PC-3 (cell line): ENCODE results near the gene RRAGB. TPM values are rescaled to one million over a fixed set of nuclear protein-coding genes. Genes with fewer than 3 reads are reported as not detected.
"Not testable (repeated sequence)": the region's sequence is repeated elsewhere in the genome, so short reads cannot be mapped to it uniquely, and the experiment has no call there.

Source experiments
- ATAC-seq: fragments of 200-7000 bp; cut with Tn5 transposase; 2 replicates; pipeline ENCODE4 v1.9.1; 2020; ENCODE audit warnings: mild to moderate bottlenecking, moderate library complexity
- Bru-seq: library from RNA; stranded (reverse); fragments of 400-500 nt; gene quantifications from one replicate; lab custom pipeline; 2021; lab: Mats Ljungman, UMichigan
- BruChase-seq, 2 experiments: library from RNA; stranded (reverse); fragments of 400-500 nt; gene quantifications; one replicate each; lab custom pipeline; 2021; lab: Mats Ljungman, UMichigan
- BruUV-seq: library from RNA; stranded (reverse); fragments of 400-500 nt; replicated peaks from 2 replicates; lab custom pipeline; 2021; lab: Mats Ljungman, UMichigan
- CTCF ChIA-PET: fragments of 300-600 bp; sonication (Branson Sonifier 250); formaldehyde crosslinking; loops from one replicate; lab custom pipeline; 2022; ENCODE audit warnings: antibody characterized with exemption; lab: Charles Lee
- POLR2A ChIA-PET: fragments of 300-600 bp; sonication (Branson Sonifier 250); formaldehyde crosslinking; loops from one replicate; lab custom pipeline; 2022; ENCODE audit warnings: antibody characterized with exemption; ENCODE audit not compliant: unreplicated experiment; lab: Charles Lee
- DNase-seq: peaks from one replicate; pipeline ENCODE4 v3.0.0-alpha.2; 2015
- H2AFZ ChIP-seq: fragments of 300-600 bp; sonication (generic); 2 replicates; pipeline ENCODE4 v1.6.0; 2016; ENCODE audit warnings: antibody characterized with exemption, low read length
- H3F3A ChIP-seq: fragments of 300-600 bp; sonication (generic); one replicate; pipeline ENCODE4 v1.6.0; 2017; ENCODE audit warnings: antibody characterized with exemption, low read length, control low read depth, mild to moderate bottlenecking; ENCODE audit not compliant: unreplicated experiment
- H3K27ac ChIP-seq: fragments of 300-600 bp; sonication (generic); 2 replicates; pipeline ENCODE4 v1.5.1; 2016; ENCODE audit warnings: mild to moderate bottlenecking, low read length
- H3K27me3 ChIP-seq: fragments of 300-600 bp; sonication (generic); 2 replicates; pipeline ENCODE4 v1.6.1; 2016; ENCODE audit warnings: low read length, mixed read lengths
- H3K36me3 ChIP-seq: fragments of 300-600 bp; sonication (generic); 2 replicates; pipeline ENCODE4 v1.6.1; 2016; ENCODE audit warnings: low read depth, mixed run types, low read length, mixed read lengths
- H3K4me1 ChIP-seq: fragments of 300-600 bp; sonication (generic); 2 replicates; pipeline ENCODE4 v1.5.1; 2016; ENCODE audit warnings: low read length; ENCODE audit not compliant: insufficient read depth
- H3K4me2 ChIP-seq: fragments of 300-600 bp; sonication (generic); 2 replicates; pipeline ENCODE4 v1.6.0; 2016; ENCODE audit warnings: low read length
- H3K4me3 ChIP-seq: fragments of 300-600 bp; sonication (generic); 2 replicates; pipeline ENCODE4 v1.5.1; 2016; ENCODE audit warnings: mild to moderate bottlenecking, low read length, mixed read lengths
- H3K79me2 ChIP-seq: fragments of 300-600 bp; sonication (generic); 2 replicates; pipeline ENCODE4 v1.6.1; 2017; ENCODE audit warnings: low read length, mixed read lengths
- H3K9ac ChIP-seq: fragments of 300-600 bp; sonication (generic); 2 replicates; pipeline ENCODE4 v1.6.0; 2016; ENCODE audit warnings: mild to moderate bottlenecking, low read length
- H3K9me2 ChIP-seq: fragments of 300-600 bp; sonication (generic); replicated peaks from 2 replicates; pipeline ENCODE4 v1.6.1; 2016; ENCODE audit warnings: mixed run types, low read length, mixed read lengths
- H3K9me3 ChIP-seq: fragments of 300-600 bp; sonication (generic); 2 replicates; pipeline ENCODE4 v1.6.1; 2016; ENCODE audit warnings: low read length, mixed read lengths
- H4K20me1 ChIP-seq: fragments of 300-600 bp; sonication (generic); 2 replicates; pipeline ENCODE4 v1.6.1; 2016; ENCODE audit warnings: low read length, mixed read lengths
- EZH2 ChIP-seq: fragments of 300-600 bp; sonication (generic); IDR thresholded peaks from one replicate; pipeline ENCODE4 v1.6.1; 2017; ENCODE audit warnings: antibody characterized with exemption, mild to moderate bottlenecking, low read length; ENCODE audit not compliant: unreplicated experiment
- EZH2phosphoT487 ChIP-seq: fragments of 300-600 bp; sonication (generic); IDR thresholded peaks from 2 replicates; pipeline ENCODE4 v1.6.1; 2018; ENCODE audit warnings: mild to moderate bottlenecking, antibody characterized with exemption, low read length, borderline replicate concordance
- intact Hi-C: fragments of 100-400 bp; cut with micrococcal nuclease; formaldehyde crosslinking; loops from 2 replicates; pipeline ENCODE4 v1.9.0; 2023
- long read RNA-seq: library from polyadenylated mRNA; unstranded; transcript quantifications from one replicate; pipeline ENCODE4 v2.0.0, GENCODE V29; 2021; ENCODE audit not compliant: unreplicated experiment
- total RNA-seq: library from RNA; depleted of rRNA; stranded (reverse); fragments of >200 nt; gene quantifications from 2 replicates; pipeline ENCODE4 v1.2.3, GENCODE V29; 2014; rRNA removed
- TF ChIP-seq, protein P1 (sequence below): fragments of 300-600 bp; sonication (generic); conservative IDR thresholded peaks from 2 replicates; pipeline ENCODE4 v1.5.1; 2017; ENCODE audit warnings: antibody characterized with exemption, low read depth, mild to moderate bottlenecking, low read length

The RRAGB gene
- total RNA-seq (9.5 and 14.3 TPM in 2 replicates), Bru-seq, nascent RNA (percentile 72 among the genes with signal in this experiment), BruChase-seq, experiment 1, labeled RNA remaining after a 6-hour chase (percentile 72 among the genes with signal in this experiment), BruChase-seq, experiment 2, labeled RNA remaining after a 2-hour chase (percentile 83 among the genes with signal in this experiment)
- long read RNA-seq, transcript RRAGB-202 (10 exons, 2,061 nt), result major isoform, 43 of 69 reads
- long read RNA-seq, partial matches to known transcripts, result 9 of 69 reads
- long read RNA-seq, other reads (novel, unspliced or antisense), result 14 of 69 reads

GRCh38 chrX:55717521-55718497 is at the start of gene RRAGB:
RRAGB (plus strand) TSS chrX:55717749; CDS start chrX:55718328, 579 bp downstream.
- Histone ChIP-seq H3K79me2 (peaks cover 12% of the 10 kb centered on the region), H3K4me3 (peak within 1 kb of the TSS; percentile 92), H3K9me2 (no peaks in the 10 kb centered on the region), H3K36me3 (no peaks in the 10 kb centered on the region), H3K9ac (peak within 1 kb of the TSS; percentile 92), H3K27ac (peak within 1 kb of the TSS; percentile 72), H3K4me1 (peaks cover 8% of the 10 kb centered on the region), H3K4me2 (peak within 1 kb of the TSS; percentile 97), H3K27me3 (no peaks in the 10 kb centered on the region), H2AFZ (peak within 1 kb of the TSS; percentile 96), H4K20me1 (no peaks in the 10 kb centered on the region), H3F3A (no peaks in the 10 kb centered on the region), H3K9me3 (no peaks in the 10 kb centered on the region)
- intact Hi-C loops, result loop anchor here (1.0 to 10.0 kb wide), 3 partner anchors 47 to 583 kb away; no protein-coding TSS in a partner anchor
- ChIA-PET POLR2A (interaction anchor here (0.6 kb wide), 1 partner anchor 1028 kb away, joined by 3 read pairs; no protein-coding TSS in a partner anchor), CTCF (interaction anchor here (1.0 kb wide), 1 partner anchor 583 kb away, joined by 3 read pairs; no protein-coding TSS in a partner anchor)
- TSS peak; percentile 88 for BruUV-seq
- ATAC-seq, result peak; percentile 99
- TF ChIP-seq, protein P1, sequence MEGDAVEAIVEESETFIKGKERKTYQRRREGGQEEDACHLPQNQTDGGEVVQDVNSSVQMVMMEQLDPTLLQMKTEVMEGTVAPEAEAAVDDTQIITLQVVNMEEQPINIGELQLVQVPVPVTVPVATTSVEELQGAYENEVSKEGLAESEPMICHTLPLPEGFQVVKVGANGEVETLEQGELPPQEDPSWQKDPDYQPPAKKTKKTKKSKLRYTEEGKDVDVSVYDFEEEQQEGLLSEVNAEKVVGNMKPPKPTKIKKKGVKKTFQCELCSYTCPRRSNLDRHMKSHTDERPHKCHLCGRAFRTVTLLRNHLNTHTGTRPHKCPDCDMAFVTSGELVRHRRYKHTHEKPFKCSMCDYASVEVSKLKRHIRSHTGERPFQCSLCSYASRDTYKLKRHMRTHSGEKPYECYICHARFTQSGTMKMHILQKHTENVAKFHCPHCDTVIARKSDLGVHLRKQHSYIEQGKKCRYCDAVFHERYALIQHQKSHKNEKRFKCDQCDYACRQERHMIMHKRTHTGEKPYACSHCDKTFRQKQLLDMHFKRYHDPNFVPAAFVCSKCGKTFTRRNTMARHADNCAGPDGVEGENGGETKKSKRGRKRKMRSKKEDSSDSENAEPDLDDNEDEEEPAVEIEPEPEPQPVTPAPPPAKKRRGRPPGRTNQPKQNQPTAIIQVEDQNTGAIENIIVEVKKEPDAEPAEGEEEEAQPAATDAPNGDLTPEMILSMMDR, result peak; percentile 79
- TF ChIP-seq EZH2phosphoT487 (no peak), EZH2 (no peak)
- DNase-seq, result peak; percentile 95

DNA sequence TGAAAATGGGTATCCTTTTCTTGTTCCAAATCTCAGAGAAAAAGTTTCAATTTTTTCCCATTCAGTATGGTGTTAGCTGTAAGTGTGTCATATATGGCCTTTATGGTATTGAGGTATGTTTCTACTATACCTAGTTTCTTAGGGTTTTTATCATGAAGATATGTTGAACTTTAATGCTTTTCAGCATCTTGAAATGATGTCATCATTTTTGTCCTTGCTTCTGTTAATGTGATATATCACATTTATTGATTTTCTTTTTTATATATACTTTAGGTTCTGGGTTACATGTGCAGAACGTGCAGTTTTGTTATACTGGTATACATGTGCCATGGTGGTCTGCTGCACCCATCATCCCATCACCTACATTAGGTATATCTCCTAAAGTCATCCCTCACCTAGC is 49.5 kb upstream of the RRAGB start:
- Histone ChIP-seq H3K27ac (no peak overlapping the region), H3F3A (no peaks in the 10 kb centered on the region), H3K27me3 (no peaks in the 10 kb centered on the region), H4K20me1 (no peaks in the 10 kb centered on the region), H2AFZ (no peak overlapping the region), H3K9ac (no peak overlapping the region), H3K9me3 (no peaks in the 10 kb centered on the region), H3K9me2 (no peaks in the 10 kb centered on the region), H3K4me2 (no peak overlapping the region), H3K4me3 (no peak overlapping the region), H3K4me1 (no peaks in the 10 kb centered on the region), H3K36me3 (no peaks in the 10 kb centered on the region), H3K79me2 (no peaks in the 10 kb centered on the region)
- ATAC-seq (no peak), DNase-seq (no peak)
- no TSS peak for BruUV-seq
- intact Hi-C loops, result no loop called here
- TF ChIP-seq, protein P1, result no peak
- TF ChIP-seq EZH2 (no peak), EZH2phosphoT487 (no peak)
- ChIA-PET POLR2A (no interaction called here), CTCF (no interaction called here)

GRCh38 chrX:55688579-55688978 is 29.0 kb upstream of the RRAGB start:
- not testable (repeated sequence) for H2AFZ ChIP-seq, BruUV-seq

More at GRCh38 chrX:55688579-55688978, 29.0 kb upstream of the RRAGB start:
- DNase-seq, ATAC-seq, H3K4me2 ChIP-seq, H3K4me3 ChIP-seq, H3K27ac ChIP-seq, CTCF ChIA-PET, H3F3A ChIP-seq, H3K4me1 ChIP-seq, intact Hi-C loops, POLR2A ChIA-PET, H3K9me3 ChIP-seq, H4K20me1 ChIP-seq, H3K9ac ChIP-seq, H3K27me3 ChIP-seq, H3K79me2 ChIP-seq, H3K9me2 ChIP-seq, H3K36me3 ChIP-seq: not testable (repeated sequence)
